Esophagus mucosa (tissue), 1 donor: ENCODE results near the gene LANCL3. TPM values are rescaled to one million over a fixed set of nuclear protein-coding genes. Genes with fewer than 3 reads are reported as not detected.
A peak's percentile ranks its signal among the peaks of the same experiment; 100 is the strongest.
"Not testable (repeated sequence)": the region's sequence is repeated elsewhere in the genome, so short reads cannot be mapped to it uniquely, and the experiment has no call there.

Experiments used
- ATAC-seq: fragments of 200-7000 bp; cut with Tn5 transposase; one replicate; pipeline ENCODE4 v1.9.1; 2020
- total RNA-seq: library from RNA; stranded (reverse); gene quantifications from one replicate; pipeline ENCODE4 v1.2.4, GENCODE V29; 2023
- donor health status: DM: yes; HTN: yes; CAD: no.

LANCL3 gene
- 2.6 TPM for total RNA-seq

- peak; percentile 42 for ATAC-seq
These were observed at the start of gene LANCL3 for GRCh38 chrX:37571426-37572107. Gene LANCL3, plus strand, starts transcription at chrX:37571661. Its CDS starts 210 bp downstream, at chrX:37571871.

GRCh38 chrX:37523673-37524072 is 47.8 kb upstream of the LANCL3 start:
- not testable (repeated sequence) for ATAC-seq

- ATAC-seq = no peak
These were observed 29.5 kb upstream of the LANCL3 start for GRCh38 chrX:37541991-37542390.

- ATAC-seq = no peak
These were observed 28.7 kb upstream of the LANCL3 start for GRCh38 chrX:37542791-37543190.

- ATAC-seq = no peak
These were observed 28.1 kb upstream of the LANCL3 start for GRCh38 chrX:37543324-37543723.

GRCh38 chrX:37544531-37544930 is 26.9 kb upstream of the LANCL3 start:
- ATAC-seq = not testable (repeated sequence)

GRCh38 chrX:37545066-37545465 is 26.4 kb upstream of the LANCL3 start:
- no peak for ATAC-seq

- ATAC-seq = not testable (repeated sequence)
These were observed 21.8 kb upstream of the LANCL3 start for GRCh38 chrX:37549619-37550018.

GRCh38 chrX:37553476-37553875 is 18.0 kb upstream of the LANCL3 start:
- ATAC-seq = no peak

GRCh38 chrX:37565254-37565653 is 6.2 kb upstream of the LANCL3 start:
- not testable (repeated sequence) for ATAC-seq

- ATAC-seq = not testable (repeated sequence)
These were observed 1.1 kb upstream of the LANCL3 start for GRCh38 chrX:37570349-37570748.

- ATAC-seq = peak; percentile 90
These were observed 687 bp downstream of the LANCL3 start for GRCh38 chrX:37572108-37572587.

- ATAC-seq = peak; percentile 17
These were observed 1.7 kb downstream of the LANCL3 start for GRCh38 chrX:37573121-37573520.

- no peak for ATAC-seq
These were observed 6.6 kb downstream of the LANCL3 start for GRCh38 chrX:37578045-37578444.

GRCh38 chrX:37580080-37580479 is 8.6 kb downstream of the LANCL3 start:
- peak; percentile 59 for ATAC-seq

- ATAC-seq = not testable (repeated sequence)
These were observed 15.9 kb downstream of the LANCL3 start for GRCh38 chrX:37587337-37587736.

GRCh38 chrX:37590047-37590446 is 18.6 kb downstream of the LANCL3 start:
- no peak for ATAC-seq

- no peak for ATAC-seq
These were observed 23.4 kb downstream of the LANCL3 start for GRCh38 chrX:37594755-37595382.

- ATAC-seq = no peak
These were observed 28.3 kb downstream of the LANCL3 start for GRCh38 chrX:37599729-37600128.

- no peak for ATAC-seq
These were observed 32.5 kb downstream of the LANCL3 start for GRCh38 chrX:37603938-37604409.

GRCh38 chrX:37607243-37607642 is 35.8 kb downstream of the LANCL3 start:
- no peak for ATAC-seq

- no peak for ATAC-seq
These were observed 36.7 kb downstream of the LANCL3 start for GRCh38 chrX:37608156-37608555.

GRCh38 chrX:37609727-37610126 is 38.3 kb downstream of the LANCL3 start:
- no peak for ATAC-seq

GRCh38 chrX:37613933-37614332 is 42.5 kb downstream of the LANCL3 start:
- no peak for ATAC-seq
